Stimulated activated naive CD8-positive, alpha-beta T cell treated with anti-CD3 and anti-CD28 coated beads, Interleukin-15, amount 100 ng/mL, for 72 hours (primary cell): ENCODE results near the gene TMIE.
A peak's percentile ranks its signal among the peaks of the same experiment; 100 is the strongest.

ENCODE experiments used
- ATAC-seq: fragments of 150-1000 bp; cut with Tn5 transposase; 2 replicates; pipeline ENCODE4 v1.10.0; 2021; ENCODE audit warnings: mild to moderate bottlenecking, moderate library complexity
- DNase-seq, 2 donors: peaks; one replicate each; pipeline ENCODE4 v3.0.0; 2021 to 2022
- H3K27ac Mint-ChIP-seq, 2 donors: one replicate each; pipeline ENCODE4 v1.8.0; 2022; ENCODE audit warnings: mild to moderate bottlenecking in 2 of 2, mixed read lengths in 2 of 2, moderate library complexity in 2 of 2
- H3K27me3 Mint-ChIP-seq: one replicate; pipeline ENCODE4 v1.8.0; 2022; ENCODE audit warnings: mixed read lengths
- H3K4me1 Mint-ChIP-seq: one replicate; pipeline ENCODE4 v1.8.0; 2022; ENCODE audit warnings: mild to moderate bottlenecking, mixed read lengths
- H3K4me3 Mint-ChIP-seq, 2 donors: one replicate each; pipeline ENCODE4 v1.8.0; 2022; ENCODE audit warnings: mild to moderate bottlenecking in 2 of 2, mixed read lengths in 2 of 2, moderate library complexity in 1 of 2
- H3K9me3 Mint-ChIP-seq, 2 donors: one replicate each; pipeline ENCODE4 v1.8.0; 2022; ENCODE audit warnings: mixed read lengths in 2 of 2

Gene TMIE

GRCh38 chr3:46675843-46676567 lies 25.2 kb upstream of the TMIE start:
- ATAC-seq (no peak), DNase-seq (no peak)
- H3K9me3 Mint-ChIP-seq: no peaks in the 10 kb centered on the region
- no peak overlapping the region for H3K4me3 Mint-ChIP-seq
- H3K27me3 Mint-ChIP-seq: no peaks in the 10 kb centered on the region
- no peak overlapping the region for H3K27ac Mint-ChIP-seq
- no peaks in the 10 kb centered on the region for H3K4me1 Mint-ChIP-seq

DNA sequence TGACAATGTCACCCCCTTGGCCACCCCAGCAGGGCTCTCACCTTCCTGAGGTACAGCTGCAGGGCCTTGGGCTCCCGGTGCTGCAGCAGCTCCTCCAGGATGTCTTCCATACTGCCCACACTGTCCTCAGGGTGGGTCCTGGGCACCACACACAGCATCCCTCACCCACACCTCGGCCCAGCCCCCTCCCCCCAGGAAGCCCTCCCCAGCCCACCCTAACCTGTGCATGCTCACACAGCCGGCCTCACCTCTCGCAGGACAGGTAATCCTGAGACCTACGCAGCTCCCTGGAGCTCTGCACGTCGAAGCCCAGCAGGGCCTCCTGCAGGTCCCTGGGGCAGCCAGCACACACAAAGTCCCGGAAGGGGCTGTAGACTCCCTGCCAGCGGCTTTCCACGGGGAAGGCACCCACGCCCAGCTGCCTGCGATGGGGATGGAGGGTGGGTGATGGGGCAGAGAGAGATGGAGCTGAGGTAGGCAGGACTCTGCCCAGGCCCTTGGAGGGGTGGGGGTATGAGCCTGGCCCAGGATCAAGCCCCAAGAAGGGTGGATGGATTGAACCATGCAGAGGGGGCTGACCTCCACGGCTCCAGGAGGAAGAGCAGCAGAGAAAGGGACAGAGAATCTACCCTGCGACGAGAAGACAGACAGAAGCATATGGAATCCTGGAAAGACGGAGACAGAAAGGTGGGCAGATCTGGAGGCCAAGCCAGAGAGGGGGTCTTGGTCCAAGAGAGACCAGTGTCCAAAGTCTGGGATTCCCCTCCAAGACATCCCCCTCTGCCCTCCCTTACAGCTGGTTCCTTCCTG lies 24.4 kb upstream of the TMIE start:
- no peaks in the 10 kb centered on the region for H3K9me3 Mint-ChIP-seq
- ATAC-seq: no peak
- H3K27me3 Mint-ChIP-seq: no peaks in the 10 kb centered on the region
- no peaks in the 10 kb centered on the region for H3K4me1 Mint-ChIP-seq
- H3K27ac Mint-ChIP-seq: no peak overlapping the region
- no peak for DNase-seq
- H3K4me3 Mint-ChIP-seq: no peak overlapping the region

DNA sequence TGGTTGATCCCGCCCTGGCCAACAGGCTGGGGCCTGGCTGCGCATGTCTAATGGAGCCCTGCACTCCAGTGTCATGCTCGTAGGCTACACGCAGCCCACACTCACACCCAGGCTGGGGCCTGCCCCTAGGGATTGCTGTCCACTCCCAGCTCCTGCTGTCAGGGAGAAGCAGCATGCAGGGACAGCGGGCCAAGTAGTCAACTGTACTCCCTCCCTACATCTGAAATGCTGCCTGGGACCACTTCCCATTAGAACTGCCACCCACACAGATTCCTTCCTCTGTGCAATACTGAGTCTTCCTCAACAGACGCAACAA lies 23.8 kb upstream of the TMIE start:
- Mint-ChIP-seq H3K9me3 (no peaks in the 10 kb centered on the region), H3K4me3 (no peak overlapping the region), H3K27ac (no peak overlapping the region), H3K4me1 (no peaks in the 10 kb centered on the region), H3K27me3 (no peaks in the 10 kb centered on the region)
- no peak for ATAC-seq
- no peak for DNase-seq

- H3K27ac Mint-ChIP-seq: no peak overlapping the region
- H3K4me1 Mint-ChIP-seq: no peaks in the 10 kb centered on the region
- ATAC-seq (no peak), DNase-seq (no peak)
- H3K27me3 Mint-ChIP-seq: no peaks in the 10 kb centered on the region
- H3K4me3 Mint-ChIP-seq: no peak overlapping the region
- no peaks in the 10 kb centered on the region for H3K9me3 Mint-ChIP-seq
Observed at GRCh38 chr3:46678280-46678679, 22.9 kb upstream of the TMIE start.

DNA sequence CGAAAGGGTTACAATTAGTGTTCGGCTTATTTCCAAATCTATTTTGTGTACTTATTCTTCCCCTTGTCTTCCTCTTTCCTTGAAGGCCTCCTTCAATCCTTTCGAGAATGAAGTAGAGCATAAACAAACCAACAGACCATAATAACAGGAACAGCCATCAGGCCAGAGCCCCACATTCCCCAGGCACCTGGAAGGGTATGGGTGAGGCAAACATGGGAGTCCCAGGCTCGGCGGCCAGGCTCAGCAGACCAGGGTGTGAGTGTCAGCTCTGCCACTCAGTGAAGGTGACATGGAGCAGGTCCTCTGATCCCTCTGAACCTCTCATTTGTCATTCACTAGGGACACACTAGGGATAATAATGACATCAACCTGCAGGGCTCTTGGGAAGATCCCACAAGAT lies 21.5 kb upstream of the TMIE start:
- no peaks in the 10 kb centered on the region for H3K9me3 Mint-ChIP-seq
- no peak overlapping the region for H3K4me3 Mint-ChIP-seq
- ATAC-seq (no peak), DNase-seq (no peak)
- H3K27ac Mint-ChIP-seq: no peak overlapping the region
- no peaks in the 10 kb centered on the region for H3K27me3 Mint-ChIP-seq
- no peaks in the 10 kb centered on the region for H3K4me1 Mint-ChIP-seq

- no peak overlapping the region for H3K4me3 Mint-ChIP-seq
- no peaks in the 10 kb centered on the region for H3K27me3 Mint-ChIP-seq
- no peak for ATAC-seq
- no peaks in the 10 kb centered on the region for H3K9me3 Mint-ChIP-seq
- no peak for DNase-seq
- H3K4me1 Mint-ChIP-seq: no peaks in the 10 kb centered on the region
- peak overlapping the region in 1 of 2 donors; percentile 7 for H3K27ac Mint-ChIP-seq
Observed at GRCh38 chr3:46680298-46680826, 20.8 kb upstream of the TMIE start.

DNA sequence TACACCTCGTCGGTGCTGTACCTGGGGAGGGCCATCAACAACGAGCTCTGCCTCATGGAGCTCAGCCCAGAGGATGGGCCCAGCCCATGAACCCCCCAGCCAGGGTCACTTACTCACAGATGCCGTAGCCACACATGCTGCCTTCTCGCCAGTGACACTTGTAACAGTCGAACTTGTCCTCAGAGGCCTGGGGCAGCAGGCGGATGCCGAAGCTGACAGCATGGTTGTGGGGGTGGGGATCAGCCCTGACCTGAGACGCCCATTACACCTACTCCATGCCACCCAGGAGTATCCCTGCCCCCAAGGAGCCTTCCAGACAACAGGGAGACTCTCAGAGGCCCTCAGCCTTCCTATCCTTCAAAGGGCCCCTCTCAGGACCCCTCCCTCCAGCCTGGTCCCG lies 19.8 kb upstream of the TMIE start:
- ATAC-seq (no peak), DNase-seq (no peak)
- H3K4me1 Mint-ChIP-seq: no peaks in the 10 kb centered on the region
- H3K27me3 Mint-ChIP-seq: no peaks in the 10 kb centered on the region
- no peak overlapping the region for H3K4me3 Mint-ChIP-seq
- H3K9me3 Mint-ChIP-seq: no peaks in the 10 kb centered on the region
- peak overlapping the region in 1 of 2 donors; percentile 85 for H3K27ac Mint-ChIP-seq

GRCh38 chr3:46681856-46682540 lies 19.2 kb upstream of the TMIE start:
- DNase-seq (no peak), ATAC-seq (no peak)
- Mint-ChIP-seq H3K4me1 (no peaks in the 10 kb centered on the region), H3K27me3 (no peaks in the 10 kb centered on the region), H3K9me3 (no peaks in the 10 kb centered on the region), H3K4me3 (no peak overlapping the region), H3K27ac (peak overlapping the region; percentile 42 to 56)

GRCh38 chr3:46682974-46683373 lies 18.2 kb upstream of the TMIE start:
- H3K4me3 Mint-ChIP-seq: no peak overlapping the region
- ATAC-seq (no peak), DNase-seq (no peak)
- no peaks in the 10 kb centered on the region for H3K9me3 Mint-ChIP-seq
- H3K27me3 Mint-ChIP-seq: no peaks in the 10 kb centered on the region
- H3K27ac Mint-ChIP-seq: no peak overlapping the region
- no peaks in the 10 kb centered on the region for H3K4me1 Mint-ChIP-seq

- Mint-ChIP-seq H3K27ac (peak overlapping the region; percentile 43 to 68), H3K9me3 (no peaks in the 10 kb centered on the region), H3K4me1 (no peaks in the 10 kb centered on the region), H3K27me3 (no peaks in the 10 kb centered on the region), H3K4me3 (no peak overlapping the region)
- no peak for DNase-seq
- no peak for ATAC-seq
Observed at GRCh38 chr3:46684891-46685290, 16.3 kb upstream of the TMIE start.

DNA sequence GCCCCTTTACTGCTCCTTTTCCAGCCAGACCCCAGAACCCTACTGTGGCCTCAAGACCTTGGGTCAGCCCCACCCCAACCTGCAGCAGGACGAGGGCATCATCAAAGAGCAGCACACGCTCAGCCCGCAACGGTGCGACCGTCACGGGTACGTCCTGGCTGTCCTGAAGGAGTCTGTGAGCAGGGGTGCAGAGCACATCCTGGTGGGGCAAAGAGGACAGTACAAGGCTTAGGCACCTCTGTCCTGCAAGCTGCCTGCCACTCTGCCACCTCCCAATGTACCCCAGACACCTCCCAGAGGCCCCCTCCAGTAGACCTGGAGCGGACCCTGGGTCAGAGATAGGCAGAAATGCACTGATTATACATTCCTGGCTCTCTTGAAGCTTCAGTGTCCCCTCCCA lies 15.7 kb upstream of the TMIE start:
- DNase-seq (no peak), ATAC-seq (no peak)
- Mint-ChIP-seq H3K4me3 (no peak overlapping the region), H3K4me1 (no peaks in the 10 kb centered on the region), H3K27ac (no peak overlapping the region), H3K27me3 (no peaks in the 10 kb centered on the region), H3K9me3 (no peaks in the 10 kb centered on the region)

- DNase-seq: no peak
- no peak overlapping the region for H3K27ac Mint-ChIP-seq
- no peak overlapping the region for H3K4me3 Mint-ChIP-seq
Observed at GRCh38 chr3:46690798-46691197, 10.4 kb upstream of the TMIE start.

GRCh38 chr3:46692566-46692990 lies 8.6 kb upstream of the TMIE start:
- H3K4me3 Mint-ChIP-seq: peak overlapping the region; percentile 76 to 80
- ATAC-seq (no peak), DNase-seq (no peak)
- no peaks in the 10 kb centered on the region for H3K9me3 Mint-ChIP-seq
- peaks cover 48% of the 10 kb centered on the region for H3K4me1 Mint-ChIP-seq
- peaks cover 19% of the 10 kb centered on the region for H3K27me3 Mint-ChIP-seq
- no peak overlapping the region for H3K27ac Mint-ChIP-seq

More at GRCh38 chr3:46690798-46691197, 10.4 kb upstream of the TMIE start:
- no peak for ATAC-seq
- H3K9me3 Mint-ChIP-seq: no peaks in the 10 kb centered on the region
- peaks cover 19% of the 10 kb centered on the region for H3K27me3 Mint-ChIP-seq
- peaks cover 43% of the 10 kb centered on the region for H3K4me1 Mint-ChIP-seq

DNA sequence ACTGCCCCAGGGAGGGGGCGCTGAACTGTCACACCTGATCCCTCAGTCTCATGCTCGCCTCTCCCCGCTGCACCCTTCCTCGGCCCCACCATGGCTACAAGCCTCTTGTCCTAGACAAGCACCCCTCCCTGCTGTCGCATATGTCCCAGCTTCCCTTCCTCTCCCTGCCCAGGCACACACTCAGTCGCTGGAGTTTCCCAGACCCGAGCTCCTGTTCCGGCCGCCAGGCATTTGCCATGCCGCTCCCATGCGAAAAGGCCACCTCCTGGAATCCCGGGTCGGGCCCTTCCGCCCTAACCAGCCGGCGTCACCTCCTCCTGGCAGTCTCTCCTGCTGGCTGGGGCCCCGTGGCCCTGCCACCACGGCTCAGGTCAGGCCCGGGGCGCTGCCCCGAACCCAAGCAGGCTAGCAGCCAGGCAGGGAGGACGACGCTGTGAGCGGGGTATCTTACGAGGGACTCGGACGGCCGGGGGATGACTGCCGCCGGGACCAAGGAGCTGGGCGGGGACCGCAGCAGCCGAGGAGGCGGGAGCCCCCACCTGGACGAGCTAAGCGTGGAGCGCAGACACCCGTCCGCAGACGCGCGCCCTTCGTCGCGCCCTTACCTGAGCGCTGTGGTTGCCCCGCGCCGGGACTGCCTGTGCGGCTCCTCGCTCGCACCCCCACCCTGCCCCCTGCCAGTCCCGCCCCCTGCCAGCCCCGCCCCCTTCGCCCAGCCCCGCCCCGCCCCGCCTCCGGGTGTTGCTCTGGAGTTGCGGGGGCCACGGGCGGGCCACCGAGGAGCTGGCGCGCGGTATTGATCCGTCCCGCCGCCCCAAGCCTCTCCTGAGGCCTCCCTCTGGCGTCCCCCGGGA lies 7.9 kb upstream of the TMIE start, which contains the start of gene ALS2CL:
TSS of gene ALS2CL (minus strand) at position 642 of the 854 bp plus-strand sequence. CDS start 4,239 bp downstream, outside the sequence.
- H3K9me3 Mint-ChIP-seq: no peaks in the 10 kb centered on the region
- ATAC-seq (peak; percentile 70), DNase-seq (peak; percentile 56 to 63)
- H3K27ac Mint-ChIP-seq: peak within 1 kb of the TSS in 1 of 2 donors; percentile 63
- H3K4me3 Mint-ChIP-seq: peak within 1 kb of the TSS; percentile 76 to 80
- peaks cover 48% of the 10 kb centered on the region for H3K4me1 Mint-ChIP-seq
- peaks cover 19% of the 10 kb centered on the region for H3K27me3 Mint-ChIP-seq

- H3K27ac Mint-ChIP-seq: peak overlapping the region in 1 of 2 donors; percentile 63
- peak; percentile 48 to 51 for DNase-seq
- ATAC-seq: peak; percentile 54
Observed at GRCh38 chr3:46693892-46694226, 7.3 kb upstream of the TMIE start.

More at GRCh38 chr3:46693892-46694226, 7.3 kb upstream of the TMIE start:
- Mint-ChIP-seq H3K4me3 (peak overlapping the region; percentile 64 to 76), H3K27me3 (peaks cover 19% of the 10 kb centered on the region), H3K4me1 (peaks cover 48% of the 10 kb centered on the region), H3K9me3 (no peaks in the 10 kb centered on the region)
